SH-SY5Y (cell line): Measurements from ENCODE around the gene CYP2W1.

ENCODE experiments used
- GATA2 ChIP-seq: IDR thresholded peaks from 2 replicates; pipeline ENCODE4 v1.6.1; 2011; ENCODE audit warnings: mild to moderate bottlenecking, low read depth, low read length
- GATA3 ChIP-seq: IDR thresholded peaks from 2 replicates; pipeline ENCODE4 v1.6.1; 2011; ENCODE audit warnings: low read depth, mild to moderate bottlenecking, low read length, moderate library complexity

CYP2W1 gene

GRCh38 chr7:1028044-1028770, 45.2 kb downstream of the CYP2W1 start:
- TF ChIP-seq GATA2 (no peak), GATA3 (no peak)

- TF ChIP-seq GATA2 (peak; percentile 68), GATA3 (no peak)
These were observed 46.0 kb downstream of the CYP2W1 start for GRCh38 chr7:1028775-1029636.

- TF ChIP-seq GATA2: no peak
- TF ChIP-seq GATA3: no peak
These were observed 46.9 kb downstream of the CYP2W1 start for GRCh38 chr7:1029637-1030443.

DNA sequence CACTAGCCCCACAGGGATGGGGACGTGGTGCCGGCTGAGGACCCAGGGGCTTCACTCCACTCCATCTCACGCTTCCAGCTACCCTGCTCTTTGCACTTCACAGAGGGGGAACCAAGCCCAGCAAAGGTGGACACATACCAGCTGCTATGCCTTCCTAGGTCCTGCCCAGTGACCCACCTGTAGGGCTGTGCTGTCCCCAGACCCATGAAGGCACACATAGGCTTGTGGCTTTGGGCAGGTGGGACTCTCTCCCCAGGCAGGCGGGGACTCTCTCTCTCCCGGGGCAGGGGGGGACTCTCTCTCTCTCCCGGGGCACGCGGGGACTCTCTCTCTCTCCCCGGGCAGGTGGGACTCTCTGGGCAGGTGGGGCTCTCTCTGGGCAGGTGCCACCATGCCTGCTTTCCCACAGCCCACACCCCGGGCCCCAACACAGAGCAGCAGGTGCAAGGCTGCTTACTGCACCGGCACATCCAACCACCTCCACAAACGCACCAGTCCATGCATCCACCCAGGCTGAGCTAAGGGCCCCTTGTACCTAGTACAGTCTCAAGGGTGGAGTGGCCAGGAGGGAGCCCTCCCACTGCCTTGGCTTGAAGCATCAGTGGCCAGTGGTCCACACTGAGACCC, 47.6 kb downstream of the CYP2W1 start:
- TF ChIP-seq GATA2: no peak
- no peak for TF ChIP-seq GATA3

DNA sequence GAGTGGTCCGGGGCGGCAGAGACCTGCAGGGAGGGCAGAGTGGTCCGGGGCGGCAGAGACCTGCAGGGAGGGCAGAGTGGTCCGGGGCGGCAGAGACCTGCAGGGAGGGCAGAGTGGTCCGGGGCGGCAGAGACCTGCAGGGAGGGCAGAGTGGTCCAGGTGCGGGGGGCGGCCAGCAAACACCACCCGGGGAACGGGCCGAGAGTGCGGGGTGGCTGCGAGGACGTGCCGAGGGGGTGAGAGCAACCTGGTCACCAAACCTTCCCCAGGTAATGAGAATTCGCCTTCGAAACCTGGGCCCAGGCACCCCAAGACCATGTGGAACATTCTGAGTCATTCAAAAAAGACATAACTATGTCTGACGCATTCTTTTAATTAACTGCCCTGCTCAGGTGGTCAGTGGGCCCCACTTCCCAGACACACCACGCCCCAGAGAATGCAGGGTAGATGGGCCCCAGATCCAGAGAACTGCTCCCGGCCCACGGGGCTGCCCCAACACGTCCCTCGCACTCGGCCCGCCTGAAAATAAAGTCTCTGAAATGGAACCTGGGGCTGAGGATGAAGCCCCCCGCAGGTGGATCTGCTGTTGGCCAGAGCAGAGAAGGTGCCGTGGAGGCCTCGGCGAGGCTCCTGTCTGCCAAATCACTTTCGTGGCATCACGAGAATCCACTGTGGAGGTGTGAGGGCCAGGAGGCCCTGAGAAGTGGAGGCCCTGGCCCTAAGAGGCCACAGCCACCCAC, 48.9 kb downstream of the CYP2W1 start:
- no peak for TF ChIP-seq GATA3
- no peak for TF ChIP-seq GATA2

- TF ChIP-seq GATA2 (no peak), GATA3 (no peak)
These were observed 49.7 kb downstream of the CYP2W1 start for GRCh38 chr7:1032536-1033181.

- TF ChIP-seq GATA3 (no peak), GATA2 (no peak)
These were observed 50.7 kb downstream of the CYP2W1 start for GRCh38 chr7:1033546-1034145.
